Measurements from ENCODE around the gene ASB3. TPM values are rescaled to one million over a fixed set of nuclear protein-coding genes. Genes with fewer than 3 reads are reported as not detected.
"Not testable (repeated sequence)": the region's sequence is repeated elsewhere in the genome, so short reads cannot be mapped to it uniquely, and the experiment has no call there.

Gene ASB3
- total RNA-seq, 1 donor from 2014 or later: 47.7 TPM

DNA sequence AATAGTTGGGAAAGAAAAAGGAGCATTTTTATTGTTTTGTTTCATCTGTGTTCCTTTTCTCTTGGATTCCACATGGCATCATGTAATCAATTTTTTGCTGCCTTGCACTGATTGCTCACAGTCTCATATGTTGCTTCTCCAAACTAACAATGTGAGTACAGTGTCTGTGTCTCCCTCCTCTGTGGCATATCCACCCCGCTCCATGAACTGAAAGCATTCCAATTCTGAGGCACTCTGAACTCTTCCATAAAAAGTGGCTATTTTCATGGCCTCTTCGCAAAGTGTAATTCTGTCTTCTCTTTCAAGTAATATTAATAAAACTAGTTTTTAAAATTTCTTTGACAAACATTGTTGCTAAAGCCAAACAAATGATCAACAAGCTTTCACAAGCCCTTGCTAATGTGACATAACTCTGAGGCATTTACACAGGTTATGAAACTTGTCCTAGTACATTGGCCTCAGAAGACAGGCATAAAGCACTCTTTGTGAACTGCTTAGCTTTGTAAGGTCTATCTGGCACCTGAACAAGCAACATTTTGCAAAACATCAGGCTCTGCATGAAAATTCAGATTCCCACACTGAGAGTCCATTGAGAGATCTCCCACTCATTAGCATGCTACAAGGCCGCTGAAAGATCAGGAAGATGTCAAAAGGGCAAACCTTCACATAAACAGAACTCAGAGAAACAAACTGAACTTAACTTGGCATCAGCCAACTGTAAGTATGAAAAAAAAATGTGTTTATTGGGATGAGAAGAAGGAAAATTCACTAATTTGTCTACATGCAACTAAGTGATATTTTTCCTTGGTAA, 40.0 kb upstream of the ASB3 start:
- TF ChIP-seq, protein P1, sequence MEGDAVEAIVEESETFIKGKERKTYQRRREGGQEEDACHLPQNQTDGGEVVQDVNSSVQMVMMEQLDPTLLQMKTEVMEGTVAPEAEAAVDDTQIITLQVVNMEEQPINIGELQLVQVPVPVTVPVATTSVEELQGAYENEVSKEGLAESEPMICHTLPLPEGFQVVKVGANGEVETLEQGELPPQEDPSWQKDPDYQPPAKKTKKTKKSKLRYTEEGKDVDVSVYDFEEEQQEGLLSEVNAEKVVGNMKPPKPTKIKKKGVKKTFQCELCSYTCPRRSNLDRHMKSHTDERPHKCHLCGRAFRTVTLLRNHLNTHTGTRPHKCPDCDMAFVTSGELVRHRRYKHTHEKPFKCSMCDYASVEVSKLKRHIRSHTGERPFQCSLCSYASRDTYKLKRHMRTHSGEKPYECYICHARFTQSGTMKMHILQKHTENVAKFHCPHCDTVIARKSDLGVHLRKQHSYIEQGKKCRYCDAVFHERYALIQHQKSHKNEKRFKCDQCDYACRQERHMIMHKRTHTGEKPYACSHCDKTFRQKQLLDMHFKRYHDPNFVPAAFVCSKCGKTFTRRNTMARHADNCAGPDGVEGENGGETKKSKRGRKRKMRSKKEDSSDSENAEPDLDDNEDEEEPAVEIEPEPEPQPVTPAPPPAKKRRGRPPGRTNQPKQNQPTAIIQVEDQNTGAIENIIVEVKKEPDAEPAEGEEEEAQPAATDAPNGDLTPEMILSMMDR (conservative IDR thresholded peaks at IDR 0.05): no peak
- Mint-ChIP-seq H3K27ac (peak overlapping the region; percentile 39), H3K4me3 (no peak overlapping the region), H3K4me1 (ENCODE audit: unreplicated experiment) (peaks cover 4% of the 10 kb centered on the region), H3K27me3 (no peaks in the 10 kb centered on the region), H3K9me3 (no peaks in the 10 kb centered on the region), H3K36me3 (peaks cover 9% of the 10 kb centered on the region)
- no peak for DNase-seq (ENCODE audit: extremely low spot score, unreplicated experiment)

DNA sequence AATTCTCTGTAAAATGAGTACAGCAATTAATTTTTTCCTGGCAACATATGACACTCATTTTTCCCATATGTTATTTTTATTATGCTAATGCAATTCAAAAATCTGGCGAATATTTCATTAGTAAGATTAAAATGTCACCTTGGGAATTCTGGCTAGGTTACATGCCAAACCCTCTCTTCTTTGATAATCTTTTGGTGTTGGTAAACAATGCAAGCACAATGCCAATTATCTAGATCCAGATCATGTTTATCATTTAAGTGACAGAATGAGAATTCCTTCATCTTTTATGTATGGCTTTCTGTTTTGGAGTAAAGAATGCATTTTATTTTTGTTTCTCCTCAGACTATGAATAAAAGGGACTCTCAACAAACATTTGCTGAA, 39.3 kb upstream of the ASB3 start:
- peaks cover 9% of the 10 kb centered on the region for H3K36me3 Mint-ChIP-seq

DNA sequence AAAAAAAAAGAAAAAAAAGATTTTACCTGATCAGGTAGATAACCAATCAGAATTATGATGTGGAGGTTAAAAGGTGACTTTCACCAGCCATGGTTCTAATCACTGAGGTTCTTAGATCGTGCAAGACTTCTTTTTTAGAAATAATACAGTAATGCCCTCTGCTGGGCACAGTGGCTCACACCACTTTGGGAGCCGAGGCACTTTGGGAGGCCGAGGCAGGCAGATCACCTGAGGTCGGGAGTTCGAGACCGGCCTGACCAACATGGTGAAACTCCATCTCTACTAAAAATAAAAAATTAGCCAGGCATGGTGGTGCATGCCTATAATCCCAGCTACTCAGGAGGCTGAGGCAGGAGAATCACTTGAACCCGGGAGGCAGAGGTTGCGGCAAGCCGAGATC, 36.9 kb upstream of the ASB3 start:
- DNase-seq (ENCODE audit: extremely low spot score, unreplicated experiment): not testable (repeated sequence)

More for the DNA sequence above, 39.3 kb upstream of the ASB3 start:
- H3K27me3 Mint-ChIP-seq: no peaks in the 10 kb centered on the region
- H3K9me3 Mint-ChIP-seq: no peaks in the 10 kb centered on the region
- no peak for DNase-seq (ENCODE audit: extremely low spot score, unreplicated experiment)
- H3K27ac Mint-ChIP-seq: no peak overlapping the region
- no peak overlapping the region for H3K4me3 Mint-ChIP-seq
- H3K4me1 Mint-ChIP-seq (ENCODE audit: unreplicated experiment): peaks cover 4% of the 10 kb centered on the region
- TF ChIP-seq, protein P1 (conservative IDR thresholded peaks at IDR 0.05): no peak

DNA sequence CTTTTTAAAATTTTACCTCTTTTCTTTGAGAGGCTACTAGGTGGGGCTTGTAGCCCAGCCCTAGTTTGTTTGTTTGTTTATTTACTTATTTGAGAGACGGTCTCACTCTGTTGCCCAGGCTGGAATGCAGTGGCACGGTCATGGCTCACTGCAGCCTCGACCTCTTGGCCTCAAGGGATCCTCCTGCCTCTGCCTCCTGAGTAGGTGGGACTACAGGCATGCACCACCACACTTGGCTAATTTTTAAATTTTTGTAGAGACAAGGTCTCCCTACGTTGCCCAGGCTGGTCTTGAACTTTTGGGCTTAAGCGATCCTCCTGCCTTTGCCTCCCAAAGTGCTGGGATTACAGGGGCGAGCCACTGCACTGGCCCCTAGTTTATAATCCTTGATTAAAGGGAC, 35.1 kb upstream of the ASB3 start:
- Mint-ChIP-seq H3K9me3 (no peaks in the 10 kb centered on the region), H3K27me3 (no peaks in the 10 kb centered on the region), H3K4me3 (no peak overlapping the region), H3K4me1 (ENCODE audit: unreplicated experiment) (peaks cover under 1% of the 10 kb centered on the region), H3K36me3 (peaks cover 16% of the 10 kb centered on the region), H3K27ac (no peak overlapping the region)
- TF ChIP-seq, protein P1 (conservative IDR thresholded peaks at IDR 0.05): no peak
- no peak for DNase-seq (ENCODE audit: extremely low spot score, unreplicated experiment)

More for the DNA sequence above, 36.9 kb upstream of the ASB3 start:
- TF ChIP-seq, protein P1 (conservative IDR thresholded peaks at IDR 0.05): peak; percentile 54
- not testable (repeated sequence) for H3K27ac Mint-ChIP-seq; H3K9me3 Mint-ChIP-seq; H3K36me3 Mint-ChIP-seq; H3K4me1 Mint-ChIP-seq (ENCODE audit: unreplicated experiment); H3K27me3 Mint-ChIP-seq; H3K4me3 Mint-ChIP-seq

DNA sequence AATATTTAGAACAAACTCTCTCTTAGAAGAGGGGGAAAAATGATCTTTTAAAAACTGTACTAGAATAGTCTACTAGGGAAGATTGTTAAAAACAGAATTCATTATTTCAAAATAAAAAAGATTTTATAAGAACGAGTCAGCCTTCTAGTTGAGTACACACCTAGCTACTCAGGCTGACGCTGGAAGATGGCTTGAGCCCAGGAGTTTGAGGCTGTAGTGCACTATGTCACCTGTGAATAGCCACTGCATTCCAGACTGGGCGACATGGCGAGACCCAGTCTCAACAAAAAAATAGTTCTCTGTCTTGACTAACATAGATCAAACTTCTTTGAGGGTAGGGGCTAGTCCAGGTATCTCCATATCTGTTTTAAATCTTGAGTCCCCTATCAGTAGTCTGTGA, 34.0 kb upstream of the ASB3 start:
- no peak for DNase-seq (ENCODE audit: extremely low spot score, unreplicated experiment)
- H3K4me3 Mint-ChIP-seq: no peak overlapping the region
- H3K27me3 Mint-ChIP-seq: no peaks in the 10 kb centered on the region
- no peaks in the 10 kb centered on the region for H3K4me1 Mint-ChIP-seq (ENCODE audit: unreplicated experiment)
- H3K9me3 Mint-ChIP-seq: no peaks in the 10 kb centered on the region
- H3K27ac Mint-ChIP-seq: no peak overlapping the region
- H3K36me3 Mint-ChIP-seq: peaks cover 20% of the 10 kb centered on the region
- TF ChIP-seq, protein P1 (conservative IDR thresholded peaks at IDR 0.05): no peak

Data from type B pancreatic cell (in vitro differentiated cells).